Inferior parietal cortex (tissue), 1 donor: Measurements from ENCODE around the gene KCNG2.

Source experiments
- DNase-seq: peaks from one replicate; pipeline ENCODE4 v3.0.0-alpha.2; 2016; ENCODE audit errors: extremely low spot score

Gene KCNG2

GRCh38 chr18:79784965-79785770 lies 12.6 kb upstream of the KCNG2 start:
- no peak for DNase-seq

- DNase-seq = no peak
Observed at GRCh38 chr18:79785831-79786230, 11.9 kb upstream of the KCNG2 start.

GRCh38 chr18:79786304-79786703 lies 11.4 kb upstream of the KCNG2 start:
- no peak for DNase-seq

GRCh38 chr18:79786786-79787526 lies 10.8 kb upstream of the KCNG2 start:
- DNase-seq = no peak

- no peak for DNase-seq
Observed at GRCh38 chr18:79787527-79787864, 10.2 kb upstream of the KCNG2 start.

GRCh38 chr18:79787865-79788733 lies 9.6 kb upstream of the KCNG2 start:
- no peak for DNase-seq

- DNase-seq = no peak
Observed at GRCh38 chr18:79788734-79789085, 9.0 kb upstream of the KCNG2 start.

- no peak for DNase-seq
Observed at GRCh38 chr18:79789091-79789891, 8.4 kb upstream of the KCNG2 start.

GRCh38 chr18:79789901-79790890 lies 7.5 kb upstream of the KCNG2 start:
- DNase-seq = no peak

GRCh38 chr18:79790996-79791972 lies 6.5 kb upstream of the KCNG2 start:
- DNase-seq = no peak

DNA sequence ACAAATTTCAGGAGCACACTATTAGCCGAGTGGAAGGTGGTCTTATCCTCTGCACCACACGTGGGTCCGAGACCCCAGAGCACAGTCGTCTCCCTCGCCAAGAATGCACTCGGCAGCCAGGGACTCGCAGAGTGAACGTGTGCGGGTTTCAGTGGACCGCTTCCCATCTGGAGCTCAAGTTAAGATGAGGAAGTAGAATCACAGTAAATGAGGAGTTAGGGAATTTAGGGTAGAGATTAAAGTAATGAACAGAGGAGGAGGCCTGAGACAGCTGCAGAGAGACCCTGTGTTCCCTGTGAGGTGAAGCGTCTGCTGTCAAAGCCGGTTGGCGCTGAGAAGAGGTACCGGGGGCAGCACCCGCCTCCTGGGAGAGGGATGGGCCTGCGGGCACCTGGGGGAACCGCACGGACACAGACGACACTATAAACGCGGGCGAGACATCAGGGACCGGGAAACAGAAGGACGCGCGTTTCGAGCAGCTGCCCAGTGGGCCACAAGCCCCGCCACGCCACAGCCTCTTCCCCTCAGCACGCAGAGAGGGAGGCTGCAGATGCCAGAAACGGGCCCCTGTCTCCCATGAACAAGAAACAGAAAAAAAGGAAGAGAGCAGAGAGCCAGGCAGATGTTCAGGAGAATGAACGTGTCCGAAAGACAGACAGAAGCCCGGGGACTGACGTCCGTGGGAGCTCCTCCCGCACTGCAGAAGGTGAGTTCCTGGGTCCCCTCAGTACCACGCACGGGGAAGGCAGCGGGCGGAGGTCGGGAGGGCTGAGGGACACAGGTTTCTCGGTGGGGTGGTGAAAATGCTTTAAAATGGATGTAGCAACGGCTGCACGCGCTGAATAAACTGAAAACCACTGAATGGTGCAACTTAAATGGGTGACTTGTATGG lies 5.4 kb upstream of the KCNG2 start:
- no peak for DNase-seq

- DNase-seq = no peak
Observed at GRCh38 chr18:79792988-79793355, 4.8 kb upstream of the KCNG2 start.

GRCh38 chr18:79794846-79795245 lies 2.9 kb upstream of the KCNG2 start:
- DNase-seq = no peak

- no peak for DNase-seq
Observed at GRCh38 chr18:79795446-79795845, 2.3 kb upstream of the KCNG2 start.

DNA sequence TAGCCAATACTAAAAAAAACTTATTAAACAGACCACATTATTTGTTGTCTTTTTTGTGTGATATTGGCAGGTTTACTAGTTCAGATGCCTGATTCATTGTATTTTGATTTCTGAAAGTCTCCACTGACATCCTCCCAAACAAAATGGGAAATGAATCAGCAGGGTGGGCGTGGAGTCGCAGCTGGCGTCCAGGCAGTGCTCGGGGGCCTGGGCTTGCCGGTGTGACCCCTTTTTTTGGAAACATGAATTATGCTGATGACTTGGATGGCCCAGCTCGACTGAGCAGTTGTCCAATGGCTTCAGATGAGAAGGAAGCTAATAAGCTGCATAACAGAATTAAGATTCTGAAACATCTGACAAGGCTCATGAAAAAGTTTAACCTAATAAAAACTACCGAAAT lies 1.7 kb upstream of the KCNG2 start:
- DNase-seq = no peak

GRCh38 chr18:79796531-79797405 lies 970 bp upstream of the KCNG2 start:
- DNase-seq = no peak

DNA sequence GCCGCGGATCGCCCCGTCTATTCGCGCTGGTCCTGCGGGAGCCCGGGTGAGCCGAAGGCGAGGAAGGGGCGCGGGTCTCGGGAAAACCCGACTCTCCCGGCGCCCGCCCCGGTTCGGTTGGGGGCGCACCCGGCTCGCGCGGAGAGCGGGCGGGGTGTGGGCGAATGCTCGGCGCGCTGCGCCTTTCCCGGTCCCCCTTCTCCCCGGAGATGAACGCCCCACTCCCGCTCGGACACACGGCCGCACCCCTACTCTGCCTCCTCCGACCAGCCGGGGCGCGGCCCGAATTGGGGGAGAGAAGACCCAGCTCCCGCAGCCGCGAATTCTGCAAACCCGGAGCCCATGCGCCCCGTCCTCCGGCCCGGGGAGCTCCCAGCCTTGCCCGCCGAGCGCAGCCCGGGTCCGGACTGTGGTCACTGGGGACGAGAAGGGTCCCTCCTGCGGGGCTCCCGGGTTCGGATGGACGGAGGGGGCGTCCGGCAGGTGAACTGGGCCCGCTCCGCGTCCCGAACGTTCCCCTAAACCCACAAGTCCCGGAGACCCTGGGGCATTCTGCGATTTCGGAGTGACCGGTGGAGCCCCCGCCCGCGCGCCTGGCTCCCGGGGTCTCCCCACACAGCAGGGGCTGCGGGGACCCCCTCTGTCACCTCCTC lies 734 bp downstream of the KCNG2 start:
- no peak for DNase-seq
